ENCODE data around the gene LRSAM1. TPM values are rescaled to one million over a fixed set of nuclear protein-coding genes. Genes with fewer than 3 reads are reported as not detected.
A peak's percentile ranks its signal among the peaks of the same experiment; 100 is the strongest.

Gene LRSAM1
- total and polyA plus RNA-seq, 4 donors, result 14.7 to 44.5 (median 27.1) TPM

DNA sequence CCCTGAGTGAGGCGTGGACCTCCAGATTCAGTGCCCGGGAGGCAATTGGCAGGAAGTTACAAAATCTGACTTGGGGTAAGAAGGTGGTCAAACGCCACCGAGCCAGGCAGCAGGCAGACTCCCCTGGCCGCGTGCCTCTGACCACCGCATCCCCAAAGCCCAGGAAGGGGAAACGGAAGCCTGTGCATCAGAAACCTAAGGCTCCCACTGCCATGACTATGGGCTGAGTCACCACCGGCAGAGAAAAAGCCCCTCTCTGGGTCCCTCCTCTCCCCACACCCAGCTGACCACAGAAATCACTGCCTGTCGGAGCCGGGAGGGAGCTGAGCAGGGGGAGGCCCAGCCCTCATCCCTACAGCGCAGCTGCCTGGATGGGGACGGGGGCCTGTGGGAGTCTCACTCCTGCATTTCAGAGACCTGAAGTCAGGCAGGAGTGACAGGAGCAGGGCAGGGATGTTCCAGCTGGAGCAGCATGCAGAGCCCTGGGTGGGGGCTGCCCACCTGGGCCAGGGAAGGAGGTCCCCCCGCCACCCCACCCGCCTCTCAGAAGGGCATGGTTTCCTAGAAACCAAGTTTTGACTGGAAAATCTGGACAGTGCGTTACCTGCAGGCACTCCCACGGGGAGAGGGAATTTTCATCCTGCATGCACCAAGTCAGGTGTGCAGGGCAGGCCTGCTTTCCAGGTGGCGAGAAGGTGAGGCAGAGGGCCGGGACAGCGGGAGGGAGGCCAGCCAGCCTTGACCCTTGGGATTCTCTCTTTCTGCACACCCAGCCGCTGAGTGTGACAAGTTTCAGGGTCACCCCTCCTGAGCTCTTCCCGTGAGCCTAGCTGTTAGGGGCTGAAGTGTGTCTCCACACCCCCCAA, 68.2 kb downstream of the LRSAM1 start:
- H3K4me3 ChIP-seq (ENCODE audit: low read depth, low read length), result no peak overlapping the region
- H3K9me3 ChIP-seq (ENCODE audit: control insufficient read depth, insufficient read depth, low read length), result no peaks in the 10 kb centered on the region
- H3K36me3 ChIP-seq (ENCODE audit: control insufficient read depth, insufficient read depth, low read length), result peaks cover 81% of the 10 kb centered on the region
- 91% methylated on average over 14 of the region's 22 CpGs for WGBS (ENCODE audit: insufficient coverage)
- H3K4me1 ChIP-seq (ENCODE audit: control insufficient read depth, insufficient read depth, low read length), result peaks cover 27% of the 10 kb centered on the region
- H3K27me3 ChIP-seq (ENCODE audit: control insufficient read depth, insufficient read depth, low read length), result no peaks in the 10 kb centered on the region
- no peak overlapping the region for H3K27ac ChIP-seq (ENCODE audit: low read depth, low read length)
- no peak for DNase-seq (ENCODE audit: low read depth in 4 of 6, low spot score in 6 of 6)

DNA sequence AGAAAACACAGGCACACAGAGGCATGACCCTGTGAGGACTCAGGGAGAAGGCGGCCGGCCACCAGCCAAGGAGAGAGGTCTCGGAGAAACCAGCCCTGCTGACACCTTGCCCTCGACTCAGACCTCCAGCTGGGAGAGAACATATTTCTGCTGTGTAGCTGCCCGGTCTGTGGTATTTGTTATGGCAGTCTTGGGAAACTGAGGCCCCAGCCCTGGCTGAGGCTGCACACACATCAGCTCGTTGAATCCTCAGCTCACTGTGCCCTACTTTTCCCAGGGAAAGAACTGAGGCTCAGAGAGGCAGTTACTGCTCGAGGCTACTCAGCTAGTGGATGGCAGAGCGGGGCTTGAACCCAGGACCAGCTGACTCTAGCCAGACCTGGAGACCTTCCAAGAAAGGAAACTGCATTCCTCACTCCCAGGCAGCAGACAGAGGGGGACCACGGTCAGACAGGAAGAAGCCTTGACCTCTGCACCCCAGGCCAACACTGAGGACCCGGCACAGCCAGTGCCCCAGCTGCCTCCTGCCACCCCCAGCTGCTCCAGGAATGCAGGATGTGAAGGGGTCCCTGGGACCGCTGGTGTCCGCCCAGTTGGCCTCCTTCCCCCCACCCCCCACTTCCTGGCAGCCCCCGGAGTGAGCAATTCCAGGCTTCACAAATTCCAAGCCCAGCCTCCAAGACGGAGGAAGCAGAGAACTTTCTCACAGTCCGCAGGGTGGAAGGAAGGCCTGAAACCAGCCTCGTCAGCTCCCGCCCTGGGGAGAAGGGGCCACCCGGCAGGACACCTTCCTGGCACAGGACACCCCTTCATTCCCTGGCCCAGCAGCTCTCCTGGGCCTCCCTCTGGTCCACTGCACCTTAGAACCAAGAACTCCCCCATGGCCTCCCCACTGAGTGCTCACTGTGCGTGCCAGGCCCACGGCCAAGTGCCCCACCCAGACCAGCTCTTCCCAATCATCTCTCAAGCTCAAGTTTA, 69.9 kb downstream of the LRSAM1 start:
- DNase-seq (ENCODE audit: low read depth in 4 of 6, low spot score in 6 of 6), result peak in 1 of 6 donors; percentile 63

DNA sequence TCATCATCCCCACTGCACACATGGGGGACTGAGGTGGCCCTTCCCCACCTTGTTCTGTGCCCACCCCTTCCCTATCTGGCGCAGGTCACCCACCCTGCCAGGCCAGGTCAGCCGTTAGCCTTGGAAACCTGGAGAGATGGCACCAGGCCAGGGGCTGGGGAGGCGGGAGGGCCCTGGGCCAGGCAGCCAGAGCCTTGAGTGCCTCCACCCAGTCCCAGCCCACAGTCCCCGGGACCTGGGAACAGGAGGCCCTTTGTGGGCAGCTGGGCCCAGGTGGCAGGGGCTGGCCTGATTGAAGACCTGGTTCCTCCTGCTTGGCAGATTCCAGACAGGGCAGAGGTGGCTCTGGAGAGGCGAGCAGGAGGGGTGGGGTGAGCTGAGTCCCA, 70.6 kb downstream of the LRSAM1 start:
- DNase-seq (ENCODE audit: low read depth in 4 of 6, low spot score in 6 of 6), result no peak
- Histone ChIP-seq H3K4me1 (ENCODE audit: control insufficient read depth, insufficient read depth, low read length) (peaks cover 27% of the 10 kb centered on the region), H3K4me3 (ENCODE audit: low read depth, low read length) (no peak overlapping the region), H3K27me3 (ENCODE audit: control insufficient read depth, insufficient read depth, low read length) (no peaks in the 10 kb centered on the region), H3K27ac (ENCODE audit: low read depth, low read length) (peak overlapping the region; percentile 85), H3K36me3 (ENCODE audit: control insufficient read depth, insufficient read depth, low read length) (peaks cover 75% of the 10 kb centered on the region), H3K9me3 (ENCODE audit: control insufficient read depth, insufficient read depth, low read length) (peaks cover 2% of the 10 kb centered on the region)
- WGBS (ENCODE audit: insufficient coverage), result 70% methylated on average over 4 of the region's 5 CpGs

More for the DNA sequence above, 69.9 kb downstream of the LRSAM1 start:
- Histone ChIP-seq H3K9me3 (ENCODE audit: control insufficient read depth, insufficient read depth, low read length) (peaks cover 2% of the 10 kb centered on the region), H3K4me1 (ENCODE audit: control insufficient read depth, insufficient read depth, low read length) (peaks cover 27% of the 10 kb centered on the region), H3K4me3 (ENCODE audit: low read depth, low read length) (no peak overlapping the region), H3K36me3 (ENCODE audit: control insufficient read depth, insufficient read depth, low read length) (peaks cover 77% of the 10 kb centered on the region), H3K27ac (ENCODE audit: low read depth, low read length) (peak overlapping the region; percentile 85), H3K27me3 (ENCODE audit: control insufficient read depth, insufficient read depth, low read length) (no peaks in the 10 kb centered on the region)
- WGBS (ENCODE audit: insufficient coverage), result 67% methylated on average over 20 of the region's 20 CpGs

DNA sequence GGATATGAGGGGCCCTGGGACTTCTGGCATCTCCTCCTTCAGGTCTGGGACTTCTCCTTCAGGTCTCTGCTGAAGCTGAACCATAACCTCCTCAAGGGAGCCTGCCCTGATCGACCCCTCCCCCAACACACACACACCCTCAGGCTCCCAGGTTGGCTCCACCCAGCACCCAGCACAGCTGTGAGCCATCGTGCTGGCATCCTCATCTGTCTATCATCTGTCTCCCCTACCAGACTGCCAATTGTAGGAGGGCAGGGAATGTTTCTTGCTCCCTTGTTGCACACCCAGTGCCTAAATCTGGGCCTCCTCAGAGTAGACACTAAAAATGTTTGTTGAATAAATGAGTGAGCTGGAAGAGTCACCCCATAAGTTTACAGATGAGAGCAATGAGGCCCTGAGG, 71.4 kb downstream of the LRSAM1 start:
- Histone ChIP-seq H3K4me1 (ENCODE audit: control insufficient read depth, insufficient read depth, low read length) (peaks cover 33% of the 10 kb centered on the region), H3K36me3 (ENCODE audit: control insufficient read depth, insufficient read depth, low read length) (peaks cover 75% of the 10 kb centered on the region)
- no CpG with 5 or more reads among the region's 2 CpGs for WGBS (ENCODE audit: insufficient coverage)

DNA sequence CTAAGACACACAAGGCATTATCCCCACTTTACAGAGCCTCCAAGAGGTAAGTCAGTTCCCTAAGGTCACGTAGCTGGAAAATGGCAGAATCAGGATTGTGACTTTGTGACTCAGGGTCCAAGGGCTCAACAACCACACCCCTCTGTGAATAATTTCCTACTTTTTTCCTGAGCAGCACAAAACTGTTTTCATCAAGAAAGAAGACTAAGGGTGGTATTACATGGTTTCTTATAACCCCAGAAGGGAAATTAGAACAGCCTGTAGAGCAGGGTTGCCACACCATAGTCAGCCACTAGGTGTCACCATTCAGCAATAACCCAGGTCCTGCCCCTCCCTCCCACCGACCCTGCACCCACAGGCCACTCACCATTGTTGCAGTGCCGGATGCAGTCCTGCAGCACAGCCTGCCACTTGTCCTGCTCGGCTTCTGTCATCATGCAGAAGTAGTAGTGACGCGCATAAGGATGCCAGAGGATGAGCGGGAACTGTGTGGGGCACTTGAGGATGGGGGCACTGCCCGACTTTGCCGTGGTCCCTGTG, 72.1 kb downstream of the LRSAM1 start:
- Histone ChIP-seq H3K27ac (ENCODE audit: low read depth, low read length) (no peak overlapping the region), H3K9me3 (ENCODE audit: control insufficient read depth, insufficient read depth, low read length) (peaks cover 2% of the 10 kb centered on the region), H3K36me3 (ENCODE audit: control insufficient read depth, insufficient read depth, low read length) (peaks cover 70% of the 10 kb centered on the region), H3K4me3 (ENCODE audit: low read depth, low read length) (no peak overlapping the region), H3K27me3 (ENCODE audit: control insufficient read depth, insufficient read depth, low read length) (no peaks in the 10 kb centered on the region), H3K4me1 (ENCODE audit: control insufficient read depth, insufficient read depth, low read length) (peaks cover 36% of the 10 kb centered on the region)
- no peak for DNase-seq (ENCODE audit: low read depth in 4 of 6, low spot score in 6 of 6)
- 94% methylated on average over 8 of the region's 9 CpGs for WGBS (ENCODE audit: insufficient coverage)

More for the DNA sequence above, 71.4 kb downstream of the LRSAM1 start:
- DNase-seq (ENCODE audit: low read depth in 4 of 6, low spot score in 6 of 6), result no peak
- Histone ChIP-seq H3K9me3 (ENCODE audit: control insufficient read depth, insufficient read depth, low read length) (peaks cover 2% of the 10 kb centered on the region), H3K4me3 (ENCODE audit: low read depth, low read length) (no peak overlapping the region), H3K27ac (ENCODE audit: low read depth, low read length) (no peak overlapping the region), H3K27me3 (ENCODE audit: control insufficient read depth, insufficient read depth, low read length) (no peaks in the 10 kb centered on the region)

DNA sequence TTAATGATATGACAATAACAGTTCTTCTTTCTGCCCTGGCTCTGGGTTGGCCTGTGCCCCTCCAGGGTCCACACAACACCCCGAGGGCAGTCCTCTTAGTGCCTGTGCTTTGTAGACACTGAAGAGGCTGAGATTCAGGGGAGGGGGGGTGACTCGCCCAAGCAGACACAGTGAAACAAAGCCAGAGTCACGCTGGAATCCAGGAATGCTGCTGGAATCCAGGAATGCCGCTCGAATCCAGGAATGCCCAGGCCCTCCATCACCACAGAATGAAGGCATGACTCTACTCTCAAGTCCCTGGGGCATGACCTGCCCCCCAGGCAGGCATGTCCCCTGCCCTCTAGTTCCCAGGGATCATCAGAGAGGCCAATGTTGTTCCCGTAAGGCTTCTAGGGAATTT, 73.1 kb downstream of the LRSAM1 start:
- no peaks in the 10 kb centered on the region for H3K27me3 ChIP-seq (ENCODE audit: control insufficient read depth, insufficient read depth, low read length)
- peaks cover 2% of the 10 kb centered on the region for H3K9me3 ChIP-seq (ENCODE audit: control insufficient read depth, insufficient read depth, low read length)
- no peak overlapping the region for H3K27ac ChIP-seq (ENCODE audit: low read depth, low read length)
- no peak overlapping the region for H3K4me3 ChIP-seq (ENCODE audit: low read depth, low read length)
- WGBS (ENCODE audit: insufficient coverage), result 93% methylated on average over 6 of the region's 6 CpGs
- peaks cover 66% of the 10 kb centered on the region for H3K36me3 ChIP-seq (ENCODE audit: control insufficient read depth, insufficient read depth, low read length)
- H3K4me1 ChIP-seq (ENCODE audit: control insufficient read depth, insufficient read depth, low read length), result peaks cover 46% of the 10 kb centered on the region
- no peak for DNase-seq (ENCODE audit: low read depth in 4 of 6, low spot score in 6 of 6)

DNA sequence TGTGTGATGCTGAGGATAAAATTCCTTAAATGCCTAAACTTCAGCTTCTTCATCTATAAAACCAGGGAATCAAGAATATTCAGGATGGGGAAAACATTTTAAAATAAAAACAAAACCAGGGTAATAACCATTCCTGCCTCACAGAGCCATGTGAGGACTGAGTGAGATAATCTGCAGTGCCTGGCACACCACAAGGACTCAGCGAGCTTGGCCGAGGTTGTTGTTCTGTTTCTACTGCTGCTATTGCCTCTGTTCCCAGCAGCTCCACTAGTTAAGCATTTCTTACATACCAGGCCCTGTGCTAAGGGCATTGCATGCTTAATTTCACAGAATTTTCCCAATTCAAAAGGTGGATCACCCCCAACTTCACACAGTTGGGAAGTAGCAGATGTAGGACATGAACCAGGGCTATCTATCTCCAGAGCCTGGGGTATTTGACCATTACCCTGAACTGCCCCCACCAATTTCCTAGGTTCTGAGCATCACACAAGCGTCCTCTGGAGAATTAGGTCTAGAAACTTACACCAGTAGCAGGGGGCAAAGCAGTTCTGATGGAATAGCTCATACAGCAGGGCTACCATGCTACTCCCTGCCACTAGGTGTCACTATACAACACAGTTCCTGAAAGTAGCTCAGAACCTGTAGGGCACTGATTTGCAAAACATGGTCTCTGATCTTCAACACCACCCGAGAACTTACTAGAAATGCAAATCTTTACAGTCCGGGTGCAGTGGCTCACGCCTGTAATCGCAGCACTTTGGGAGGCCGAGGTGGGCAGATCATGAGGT, 74.3 kb downstream of the LRSAM1 start:
- Histone ChIP-seq H3K27me3 (ENCODE audit: control insufficient read depth, insufficient read depth, low read length) (no peaks in the 10 kb centered on the region), H3K4me1 (ENCODE audit: control insufficient read depth, insufficient read depth, low read length) (peaks cover 46% of the 10 kb centered on the region), H3K27ac (ENCODE audit: low read depth, low read length) (no peak overlapping the region), H3K4me3 (ENCODE audit: low read depth, low read length) (no peak overlapping the region), H3K36me3 (ENCODE audit: control insufficient read depth, insufficient read depth, low read length) (peaks cover 69% of the 10 kb centered on the region), H3K9me3 (ENCODE audit: control insufficient read depth, insufficient read depth, low read length) (peaks cover 2% of the 10 kb centered on the region)
- no peak for DNase-seq (ENCODE audit: low read depth in 4 of 6, low spot score in 6 of 6)
- WGBS (ENCODE audit: insufficient coverage), result 90% methylated on average over 4 of the region's 8 CpGs

DNA sequence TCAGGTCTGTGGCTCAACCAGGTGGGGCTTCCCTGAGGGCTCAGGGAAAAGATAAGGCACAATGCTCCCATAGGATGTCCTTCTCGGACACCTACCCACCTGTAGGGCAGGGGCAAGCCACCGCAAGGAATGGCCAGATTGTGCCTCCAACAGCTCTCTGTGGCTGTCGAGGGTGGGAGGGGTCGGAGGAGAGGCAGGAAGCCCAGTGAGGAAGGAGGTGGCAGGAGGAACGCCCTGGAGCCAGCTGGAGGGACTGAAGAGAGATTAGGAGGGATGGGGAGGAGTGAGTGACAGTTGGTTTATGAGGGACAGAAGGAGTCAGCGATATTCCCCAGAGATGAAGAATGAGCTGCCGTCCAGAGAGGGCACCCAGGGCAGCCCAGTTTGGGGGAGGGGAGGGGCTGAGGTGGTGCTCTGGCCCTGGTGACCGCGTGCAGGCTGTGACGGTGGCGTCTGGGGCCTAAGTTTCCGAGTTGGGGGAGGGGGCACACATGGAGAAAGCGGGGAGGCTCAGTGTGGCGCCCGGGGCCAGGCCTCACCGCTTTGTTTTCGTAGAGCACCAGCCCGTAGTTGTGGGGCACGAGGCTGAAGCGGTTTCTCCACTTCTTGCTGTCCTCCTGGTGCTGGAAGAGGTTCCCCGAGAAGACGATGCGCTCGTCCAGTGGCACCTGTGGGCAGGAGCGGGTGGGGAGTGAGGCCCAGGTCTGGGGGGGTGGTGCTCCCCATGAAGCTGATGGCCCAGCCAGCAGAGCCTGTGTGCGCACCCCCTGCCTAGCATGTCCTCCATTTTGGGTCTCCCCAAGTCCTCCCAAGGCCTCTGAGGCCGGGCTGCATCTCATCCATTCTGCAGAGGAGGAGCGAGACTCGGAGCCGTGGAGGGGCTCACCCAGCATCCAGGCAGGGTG, 75.6 kb downstream of the LRSAM1 start:
- no peak overlapping the region for H3K27ac ChIP-seq (ENCODE audit: low read depth, low read length)
- H3K4me1 ChIP-seq (ENCODE audit: control insufficient read depth, insufficient read depth, low read length), result peaks cover 38% of the 10 kb centered on the region
- DNase-seq (ENCODE audit: low read depth in 4 of 6, low spot score in 6 of 6), result no peak
- 88% methylated on average over 27 of the region's 30 CpGs for WGBS (ENCODE audit: insufficient coverage)
- no peaks in the 10 kb centered on the region for H3K27me3 ChIP-seq (ENCODE audit: control insufficient read depth, insufficient read depth, low read length)
- H3K36me3 ChIP-seq (ENCODE audit: control insufficient read depth, insufficient read depth, low read length), result peaks cover 65% of the 10 kb centered on the region
- H3K4me3 ChIP-seq (ENCODE audit: low read depth, low read length), result no peak overlapping the region
- peaks cover 2% of the 10 kb centered on the region for H3K9me3 ChIP-seq (ENCODE audit: control insufficient read depth, insufficient read depth, low read length)

Data from spinal cord (tissue), 10 donors.